IPS DF 6.9 (cell line): Measurements from ENCODE around the gene HSPG2.
A peak's percentile ranks its signal among the peaks of the same experiment; 100 is the strongest.
"Not testable (repeated sequence)": the region's sequence is repeated elsewhere in the genome, so short reads cannot be mapped to it uniquely, and the experiment has no call there.

ENCODE experiments used
- DNase-seq: peaks from one replicate; pipeline ENCODE4 v3.0.0-alpha.2; 2013; ENCODE audit warnings: low read depth, low spot score
- H3K27ac ChIP-seq: one replicate; pipeline ENCODE4 v1.5.1; 2013; ENCODE audit warnings: low read length, control low read depth
- H3K27me3 ChIP-seq: 2 replicates; pipeline ENCODE4 v1.6.1; 2013; ENCODE audit warnings: mild to moderate bottlenecking, low read length; ENCODE audit not compliant: control insufficient read depth, insufficient read depth
- H3K36me3 ChIP-seq: 2 replicates; pipeline ENCODE4 v1.6.1; 2013; ENCODE audit warnings: low read length; ENCODE audit not compliant: control insufficient read depth, insufficient read depth
- H3K4me1 ChIP-seq: 2 replicates; pipeline ENCODE4 v1.6.1; 2013; ENCODE audit warnings: low read length; ENCODE audit not compliant: control insufficient read depth, insufficient read depth
- H3K4me3 ChIP-seq: 2 replicates; pipeline ENCODE4 v1.5.1; 2013; ENCODE audit warnings: mild to moderate bottlenecking, low read length
- H3K9me3 ChIP-seq: 2 replicates; pipeline ENCODE4 v1.6.1; 2013; ENCODE audit warnings: low read length, inconsistent platforms; ENCODE audit not compliant: control insufficient read depth, insufficient read depth
- WGBS: extraction: QIAGEN DNeasy Blood & Tissue Kit; methylation state at CpG from one replicate; pipeline ENCODE4 v1.1.7; 2013; ENCODE audit warnings: mixed read lengths, missing lambda C conversion rate; ENCODE audit not compliant: insufficient read length, insufficient coverage; 5-methylcytosine and 5-hydroxymethylcytosine counted together

Gene HSPG2

GRCh38 chr1:21973948-21974347, 36.8 kb upstream of the HSPG2 start:
- H3K27ac ChIP-seq, DNase-seq, H3K27me3 ChIP-seq, H3K36me3 ChIP-seq, H3K9me3 ChIP-seq, H3K4me1 ChIP-seq, H3K4me3 ChIP-seq: not testable (repeated sequence)
- WGBS = no CpG with 5 or more reads among the region's 8 CpGs

GRCh38 chr1:21972973-21973441, 35.9 kb upstream of the HSPG2 start:
- no CpG with 5 or more reads among the region's 2 CpGs for WGBS
- not testable (repeated sequence) for H3K9me3 ChIP-seq, H3K27me3 ChIP-seq, H3K36me3 ChIP-seq, H3K27ac ChIP-seq, H3K4me3 ChIP-seq, DNase-seq, H3K4me1 ChIP-seq

- H3K4me1 ChIP-seq, H3K4me3 ChIP-seq, DNase-seq, H3K27me3 ChIP-seq, H3K36me3 ChIP-seq, H3K27ac ChIP-seq, H3K9me3 ChIP-seq: not testable (repeated sequence)
- no CpG with 5 or more reads among the region's 4 CpGs for WGBS
These were observed 33.4 kb upstream of the HSPG2 start for GRCh38 chr1:21970523-21970922.

- not testable (repeated sequence) for H3K27me3 ChIP-seq, DNase-seq, H3K4me1 ChIP-seq, H3K4me3 ChIP-seq, H3K27ac ChIP-seq, H3K9me3 ChIP-seq, H3K36me3 ChIP-seq
- no CpG with 5 or more reads among the region's 5 CpGs for WGBS
These were observed 32.0 kb upstream of the HSPG2 start for GRCh38 chr1:21969066-21969465.

GRCh38 chr1:21967216-21967615, 30.1 kb upstream of the HSPG2 start:
- not testable (repeated sequence) for H3K4me1 ChIP-seq, DNase-seq, H3K9me3 ChIP-seq, H3K27me3 ChIP-seq, H3K4me3 ChIP-seq, H3K36me3 ChIP-seq, H3K27ac ChIP-seq
- WGBS = no CpG with 5 or more reads among the region's 6 CpGs

- Histone ChIP-seq H3K4me3 (no peak overlapping the region), H3K27ac (no peak overlapping the region), H3K27me3 (no peaks in the 10 kb centered on the region), H3K36me3 (no peaks in the 10 kb centered on the region), H3K9me3 (no peaks in the 10 kb centered on the region), H3K4me1 (peaks cover 1% of the 10 kb centered on the region; the same call in 1 of the 2 replicates)
- no CpG with 5 or more reads among the region's 15 CpGs for WGBS
- DNase-seq = no peak
These were observed 29.3 kb upstream of the HSPG2 start for GRCh38 chr1:21966247-21967000.

- no peak overlapping the region for H3K27ac ChIP-seq
- H3K27me3 ChIP-seq = no peaks in the 10 kb centered on the region
- no peaks in the 10 kb centered on the region for H3K36me3 ChIP-seq
- H3K4me3 ChIP-seq = no peak overlapping the region
- WGBS = no CpG with 5 or more reads among the region's 11 CpGs
- peaks cover 1% of the 10 kb centered on the region; the same call in 1 of the 2 replicates for H3K4me1 ChIP-seq
- no peaks in the 10 kb centered on the region for H3K9me3 ChIP-seq
- peak; percentile 73 for DNase-seq
These were observed 26.5 kb upstream of the HSPG2 start for GRCh38 chr1:21963477-21964217.

GRCh38 chr1:21961799-21962198, 24.7 kb upstream of the HSPG2 start:
- H3K27me3 ChIP-seq = no peaks in the 10 kb centered on the region
- H3K4me3 ChIP-seq = no peak overlapping the region
- H3K36me3 ChIP-seq = no peaks in the 10 kb centered on the region
- DNase-seq = no peak
- H3K4me1 ChIP-seq = peaks cover 1% of the 10 kb centered on the region; the same call in 1 of the 2 replicates
- no peak overlapping the region for H3K27ac ChIP-seq
- WGBS = no CpG with 5 or more reads among the region's 2 CpGs
- H3K9me3 ChIP-seq = no peaks in the 10 kb centered on the region

- Histone ChIP-seq H3K36me3 (no peaks in the 10 kb centered on the region), H3K27me3 (no peaks in the 10 kb centered on the region), H3K9me3 (no peaks in the 10 kb centered on the region), H3K27ac (no peak overlapping the region), H3K4me3 (no peak overlapping the region), H3K4me1 (peaks cover 1% of the 10 kb centered on the region; the same call in 1 of the 2 replicates)
- no peak for DNase-seq
- no CpG with 5 or more reads among the region's 2 CpGs for whole genome bisulfite sequencing
These were observed 24.2 kb upstream of the HSPG2 start for GRCh38 chr1:21961337-21961736.

GRCh38 chr1:21956720-21957552, 19.8 kb upstream of the HSPG2 start:
- no peaks in the 10 kb centered on the region for H3K36me3 ChIP-seq
- H3K27me3 ChIP-seq = no peaks in the 10 kb centered on the region
- DNase-seq = no peak
- no peak overlapping the region for H3K27ac ChIP-seq
- no peak overlapping the region for H3K4me3 ChIP-seq
- no peaks in the 10 kb centered on the region for H3K9me3 ChIP-seq
- WGBS = no CpG with 5 or more reads among the region's 18 CpGs
- peaks cover 6% of the 10 kb centered on the region for H3K4me1 ChIP-seq
